ENCODE measurements around the gene PLCB1. TPM values are rescaled to one million over a fixed set of nuclear protein-coding genes. Genes with fewer than 3 reads are reported as not detected.
"Not testable (repeated sequence)": the region's sequence is repeated elsewhere in the genome, so short reads cannot be mapped to it uniquely, and the experiment has no call there.

Gene PLCB1
- total RNA-seq, 1 experiment from 2014 or later = 7.2 TPM

- DNase-seq (ENCODE audit: low read depth) = peak; percentile 27
Observed at GRCh38 chr20:8330785-8331695, 199.0 kb downstream of the PLCB1 start.

GRCh38 chr20:8331740-8332412, 199.8 kb downstream of the PLCB1 start:
- DNase-seq (ENCODE audit: low read depth) = peak; percentile 52

GRCh38 chr20:8334641-8335040, 202.6 kb downstream of the PLCB1 start:
- DNase-seq (ENCODE audit: low read depth) = no peak

- no peak for DNase-seq (ENCODE audit: low read depth)
Observed at GRCh38 chr20:8335059-8335458, 203.0 kb downstream of the PLCB1 start.

GRCh38 chr20:8335495-8336195, 203.6 kb downstream of the PLCB1 start:
- DNase-seq (ENCODE audit: low read depth) = no peak

GRCh38 chr20:8339349-8339748, 207.3 kb downstream of the PLCB1 start:
- DNase-seq (ENCODE audit: low read depth) = no peak

GRCh38 chr20:8342391-8342790, 210.3 kb downstream of the PLCB1 start:
- DNase-seq (ENCODE audit: low read depth) = no peak

GRCh38 chr20:8344106-8344505, 212.0 kb downstream of the PLCB1 start:
- no peak for DNase-seq (ENCODE audit: low read depth)

GRCh38 chr20:8344631-8345030, 212.6 kb downstream of the PLCB1 start:
- no peak for DNase-seq (ENCODE audit: low read depth)

GRCh38 chr20:8346700-8347270, 214.7 kb downstream of the PLCB1 start:
- DNase-seq (ENCODE audit: low read depth) = no peak

- not testable (repeated sequence) for DNase-seq (ENCODE audit: low read depth)
Observed at GRCh38 chr20:8350225-8350624, 218.2 kb downstream of the PLCB1 start.

- no peak for DNase-seq (ENCODE audit: low read depth)
Observed at GRCh38 chr20:8352486-8352885, 220.4 kb downstream of the PLCB1 start.

- DNase-seq (ENCODE audit: low read depth) = no peak
Observed at GRCh38 chr20:8353512-8353911, 221.4 kb downstream of the PLCB1 start.

GRCh38 chr20:8355453-8355852, 223.4 kb downstream of the PLCB1 start:
- DNase-seq (ENCODE audit: low read depth) = no peak

GRCh38 chr20:8356806-8357205, 224.7 kb downstream of the PLCB1 start:
- no peak for DNase-seq (ENCODE audit: low read depth)

- DNase-seq (ENCODE audit: low read depth) = no peak
Observed at GRCh38 chr20:8357703-8358102, 225.6 kb downstream of the PLCB1 start.

- DNase-seq (ENCODE audit: low read depth) = no peak
Observed at GRCh38 chr20:8360035-8360434, 228.0 kb downstream of the PLCB1 start.

- DNase-seq (ENCODE audit: low read depth) = peak; percentile 68
Observed at GRCh38 chr20:8361006-8361652, 229.1 kb downstream of the PLCB1 start.

- DNase-seq (ENCODE audit: low read depth) = no peak
Observed at GRCh38 chr20:8361779-8362178, 229.7 kb downstream of the PLCB1 start.

GRCh38 chr20:8362457-8362856, 230.4 kb downstream of the PLCB1 start:
- no peak for DNase-seq (ENCODE audit: low read depth)
